K562 (cell line): ENCODE results near the gene NKX2-8. TPM values are rescaled to one million over a fixed set of nuclear protein-coding genes. Genes with fewer than 3 reads are reported as not detected.
A peak's percentile ranks its signal among the peaks of the same experiment; 100 is the strongest.

Experiments used
- ATAC-seq: fragments of 200-7000 bp; cut with Tn5 transposase; 3 replicates; pipeline ENCODE4 v1.9.1; 2020; ENCODE audit warnings: moderate library complexity
- BruUV-seq: library from RNA; stranded (reverse); fragments of 400-500 nt; replicated peaks from 2 replicates; lab custom pipeline; 2021; lab: Mats Ljungman, UMichigan
- CTCF ChIA-PET: fragments of 300-600 bp; formaldehyde crosslinking; extraction: SDS; loops from one replicate; lab custom pipeline; 2021; ENCODE audit warnings: low intra/inter-chr PET ratio; lab: Yijun Ruan, JAX
- POLR2A ChIA-PET: fragments of 300-600, 350-650 bp; sonication (Branson Sonifier 250); formaldehyde crosslinking; extraction: SDS; loops from one replicate; lab custom pipeline; 2021; ENCODE audit warnings: antibody characterized with exemption, inconsistent platforms; lab: Yijun Ruan, JAX
- DNase-seq, 4 experiments: peaks; one replicate each; pipeline versions ENCODE4 v3.0.0 to v3.0.0-alpha.2; 2011 to 2018; ENCODE audit warnings: low spot score in 3 of 4, mixed read lengths in 3 of 4; ENCODE audit errors: extremely low read depth in 1 of 4
- FAIRE-seq: peaks from 2 replicates; lab custom pipeline; 2011; peaks lifted over from hg19 to GRCh38; lab: Jason Lieb, UNC
- H2AFZ ChIP-seq: 2 replicates; pipeline ENCODE4 v1.6.0; 2011; ENCODE audit warnings: low read depth, low read length, control low read depth, inconsistent platforms
- H3K27ac ChIP-seq: fragments of 200-600 bp; 3 replicates; pipeline ENCODE4 v1.8.0; 2011; ENCODE audit warnings: low read depth, mild to moderate bottlenecking, control low read depth, inconsistent platforms, low read length, moderate library complexity, mixed read lengths; ENCODE audit errors: extremely low read depth
- H3K27me3 ChIP-seq, 2 experiments: fragments of 300-600 bp in 1 of 2; 2 replicates in 1 of 2; 3 replicates in 1 of 2; pipeline versions ENCODE4 v1.6.0 to v1.8.0; 2011; ENCODE audit warnings: inconsistent platforms in 2 of 2, low read length in 2 of 2, mild to moderate bottlenecking in 1 of 2, mixed read lengths in 1 of 2, moderate library complexity in 1 of 2; ENCODE audit not compliant: control insufficient read depth in 2 of 2, insufficient read depth in 2 of 2
- H3K36me3 ChIP-seq: fragments of 300-600 bp; 3 replicates; pipeline ENCODE4 v1.8.0; 2011; ENCODE audit warnings: mild to moderate bottlenecking, low read length, inconsistent platforms; ENCODE audit not compliant: control insufficient read depth, insufficient read depth
- H3K4me1 ChIP-seq, 2 experiments: fragments of 200-600 bp in 1 of 2; replicated peaks in 1 of 2; 2 replicates in 1 of 2; 3 replicates in 1 of 2; pipeline versions ENCODE4 v1.5.1 to v1.8.0; 2011; ENCODE audit warnings: inconsistent platforms in 2 of 2, low read length in 2 of 2, mild to moderate bottlenecking in 1 of 2, mixed read lengths in 1 of 2, moderate library complexity in 1 of 2; ENCODE audit not compliant: control insufficient read depth in 2 of 2, insufficient read depth in 2 of 2
- H3K4me2 ChIP-seq: 2 replicates; pipeline ENCODE4 v1.6.1; 2011; ENCODE audit warnings: low read length, control low read depth, inconsistent platforms, mixed read lengths; ENCODE audit not compliant: insufficient read depth
- H3K4me3 ChIP-seq: fragments of 200-600 bp; sonication (generic), shearing (Covaris generic); 2 replicates; pipeline ENCODE4 v1.5.1; 2016; ENCODE audit warnings: control low read depth, inconsistent platforms
- H3K79me2 ChIP-seq: fragments of 200-600 bp; 3 replicates; pipeline ENCODE4 v1.8.0; 2011; ENCODE audit warnings: low read length, inconsistent platforms; ENCODE audit not compliant: control insufficient read depth, insufficient read depth
- H3K9ac ChIP-seq, 2 experiments: 2 replicates each; pipeline versions ENCODE4 v1.6.0 to v1.6.1; 2011; ENCODE audit warnings: low read depth in 2 of 2, low read length in 2 of 2, control low read depth in 1 of 2, inconsistent platforms in 1 of 2, mild to moderate bottlenecking in 1 of 2, mixed read lengths in 1 of 2; ENCODE audit not compliant: insufficient read depth in 1 of 2
- H3K9me1 ChIP-seq: one replicate; pipeline ENCODE4 v1.6.0; 2011; ENCODE audit warnings: inconsistent platforms, mild to moderate bottlenecking, low read length, moderate library complexity; ENCODE audit not compliant: control insufficient read depth, insufficient read depth
- H3K9me3 ChIP-seq: replicated peaks from 2 replicates; pipeline ENCODE4 v1.5.1; 2011; ENCODE audit warnings: low read depth, low read length, inconsistent platforms; ENCODE audit not compliant: control insufficient read depth, insufficient read depth
- H4K20me1 ChIP-seq: replicated peaks from 2 replicates; pipeline ENCODE4 v1.6.1; 2011; ENCODE audit warnings: low read length, inconsistent platforms, mixed read lengths; ENCODE audit not compliant: control insufficient read depth, insufficient read depth
- CHCHD3 ChIP-seq: fragments of 250-450 bp; sonication (Bioruptor Pico); IDR thresholded peaks from 2 replicates; pipeline ENCODE4 v2.1.2; 2022; ENCODE audit warnings: mild to moderate bottlenecking
- CTCF ChIP-seq, 3 experiments: IDR thresholded peaks in 2 of 3; conservative IDR thresholded peaks in 1 of 3; 2 replicates each; pipeline ENCODE4 v1.5.1; 2011 to 2012; ENCODE audit warnings: low read length in 3 of 3, mild to moderate bottlenecking in 3 of 3, control low read depth in 2 of 3, improper control_type of control experiment in 1 of 3, inconsistent platforms in 1 of 3, low read depth in 1 of 3, mixed read lengths in 1 of 3, moderate library complexity in 1 of 3; ENCODE audit not compliant: insufficient read depth in 2 of 3
- CTCFL ChIP-seq: IDR thresholded peaks from 2 replicates; pipeline ENCODE4 v1.6.1; 2011; ENCODE audit warnings: borderline replicate concordance, low read depth, mild to moderate bottlenecking, moderate library complexity, low read length; ENCODE audit not compliant: insufficient read depth, poor library complexity, severe bottlenecking
- E4F1 ChIP-seq: fragments of 250-450 bp; sonication (Bioruptor Pico); IDR thresholded peaks from 2 replicates; pipeline ENCODE4 v1.5.0; 2021; ENCODE audit warnings: mild to moderate bottlenecking, borderline replicate concordance
- LCOR ChIP-seq: sonication (generic); formaldehyde crosslinking; IDR thresholded peaks from 2 replicates; pipeline ENCODE4 v1.8.0; 2022; ENCODE audit warnings: mild to moderate bottlenecking, missing genetic modification reagents
- RAD21 ChIP-seq, 2 experiments: fragments of 250-450 bp in 1 of 2; fragments of 450-650 bp in 1 of 2; sonication (Bioruptor Pico) in 1 of 2; formaldehyde crosslinking in 1 of 2; IDR thresholded peaks in 1 of 2; conservative IDR thresholded peaks in 1 of 2; 2 replicates each; pipeline versions ENCODE4 v1.4.0 to v1.8.0; 2020 to 2022; ENCODE audit warnings: mild to moderate bottlenecking in 2 of 2, moderate library complexity in 1 of 2
- RBM39 ChIP-seq: fragments of 200-400 bp; formaldehyde crosslinking; optimal IDR thresholded peaks from 2 replicates; pipeline ENCODE3; 2018; ENCODE audit warnings: low read depth, low read length
- TEAD1 ChIP-seq, 2 experiments: fragments of 450-650 bp in 1 of 2; sonication (generic) in 1 of 2; formaldehyde crosslinking; IDR thresholded peaks; 2 replicates each; pipeline versions ENCODE4 v1.4.0 to v1.8.0; 2020 to 2022; ENCODE audit warnings: mild to moderate bottlenecking in 2 of 2, missing genetic modification reagents in 1 of 2
- THRA ChIP-seq: fragments of 450-650 bp; IDR thresholded peaks from 2 replicates; pipeline ENCODE4 v1.6.1; 2017; ENCODE audit warnings: mild to moderate bottlenecking, moderate library complexity
- ZNF165 ChIP-seq: fragments of 250-450 bp; sonication (Bioruptor Pico); IDR thresholded peaks from 2 replicates; pipeline ENCODE4 v1.4.0; 2020; ENCODE audit warnings: borderline replicate concordance
- ZNF586 ChIP-seq: fragments of 450-650 bp; formaldehyde crosslinking; conservative IDR thresholded peaks from 2 replicates; pipeline ENCODE4 v1.4.0; 2020; ENCODE audit warnings: mild to moderate bottlenecking, moderate library complexity
- ZNF766 ChIP-seq: fragments of 200-800 bp; sonication (Bioruptor generic); conservative IDR thresholded peaks from 2 replicates; pipeline ENCODE4 v1.6.1; 2016; ENCODE audit warnings: missing genetic modification characterization, missing compliant biosample characterization
- WGBS: fragments of 100-300 bp; shearing (Covaris generic); methylation state at CpG from one replicate; pipeline ENCODE4 v1.1.6; 2016; ENCODE audit warnings: low coverage, mixed read lengths; ENCODE audit not compliant: insufficient coverage; ENCODE audit errors: missing lambda C conversion rate; 5-methylcytosine and 5-hydroxymethylcytosine counted together
- in situ Hi-C: fragments of 300-500 bp; cut with MboI; formaldehyde crosslinking; loops from 4 replicates; pipeline ENCODE4 v1.15.0; 2018; ENCODE audit warnings: inconsistent platforms, mixed read lengths
- intact Hi-C: fragments of 100-400 bp; cut with micrococcal nuclease; formaldehyde crosslinking; loops from 2 replicates; pipeline ENCODE4 v1.14.2; 2022
- polyA plus RNA-seq, 8 experiments: library from polyadenylated mRNA; depleted of rRNA in 4 of 8; stranded (reverse) in 5 of 8; unstranded in 3 of 8; fragments of >200 nt; fragmentation: Nextera tagmentation in 2 of 8; fragmentation: Illumina TruSeq in 1 of 8; extraction: Ambion mirVana in 2 of 8; extraction: Trizol in 1 of 8; gene quantifications; 2 replicates each; pipeline versions ENCODE4 v1.2.1 to v1.2.3, GENCODE V29; 2011 to 2014; ENCODE audit warnings: inconsistent platforms in 1 of 8, missing spikeins in 1 of 8
- total RNA-seq, 7 experiments: library from RNA; depleted of rRNA in 6 of 7; stranded (reverse); fragments of >200 nt in 6 of 7; fragmentation: Illumina TruSeq in 2 of 7; extraction: Trizol in 2 of 7; gene quantifications; 2 replicates each; pipeline versions ENCODE4 v1.2.1 to v1.2.3, GENCODE V29; 2011 to 2021; ENCODE audit warnings: low replicate concordance in 1 of 7

NKX2-8 gene
- total and polyA plus RNA-seq, 9 of the 15 experiments (the other 6 are each of a cell fraction or from before 2014, with no cell fraction given), result not detected

- H3K9ac ChIP-seq, result no peak overlapping the region
- H3K27me3 ChIP-seq, result peaks cover 2 to 9% of the 10 kb centered on the region in 2 experiments; a peak in 4 of 5 replicates
- no peaks in the 10 kb centered on the region for H3K4me1 ChIP-seq
- no TSS peak for BruUV-seq
- no peak overlapping the region for H2AFZ ChIP-seq
- H3K9me3 ChIP-seq, result no peaks in the 10 kb centered on the region
- H3K9me1 ChIP-seq, result no peaks in the 10 kb centered on the region
- ATAC-seq (peak; percentile 72; the same call in 2 of the 3 replicates), FAIRE-seq (peak; percentile 11), DNase-seq (peak; percentile 23 to 56 (median 35))
- POLR2A ChIA-PET, result no interaction called here
- no peak overlapping the region for H3K4me3 ChIP-seq
- in situ Hi-C loops (no loop called here), intact Hi-C loops (loop anchor here (2.0 to 10.0 kb wide), 2 partner anchors 388 to 486 kb away; no protein-coding TSS in a partner anchor)
- no peaks in the 10 kb centered on the region for H3K36me3 ChIP-seq
- no peaks in the 10 kb centered on the region for H3K79me2 ChIP-seq
- H3K4me2 ChIP-seq, result no peak overlapping the region
- H4K20me1 ChIP-seq, result no peaks in the 10 kb centered on the region; the same call in 1 of the 2 replicates
- WGBS, result under 1% methylated on average over 9 of the region's 9 CpGs
- CTCF ChIA-PET, result interaction anchor here (1.1 kb wide), 1 partner anchor 673 kb away, joined by 5 read pairs; no protein-coding TSS in a partner anchor
- H3K27ac ChIP-seq, result no peak overlapping the region
- no peak for TF ChIP-seq ZNF586
- peak; percentile 16 to 46; a peak in 2 of 4 replicates for TF ChIP-seq RAD21 (CRISPR knock-in tag; conservative IDR thresholded peaks at IDR 0.05 in 1 of 2, IDR thresholded peaks at IDR 0.05 in 1 of 2)
- TF ChIP-seq RBM39, result no peak
- TF ChIP-seq LCOR (CRISPR knock-in tag), result no peak
- TF ChIP-seq ZNF165 (CRISPR knock-in tag), result no peak
- TF ChIP-seq E4F1 (CRISPR knock-in tag), result no peak
- peak; percentile 41 for TF ChIP-seq CTCFL
- no peak for TF ChIP-seq TEAD1 (CRISPR knock-in tag; IDR thresholded peaks at IDR 0.05)
- TF ChIP-seq THRA, result no peak
- TF ChIP-seq ZNF766, result no peak
- peak; percentile 58 to 77 (median 73) for TF ChIP-seq CTCF (IDR thresholded peaks at IDR 0.05 in 2 of 3, conservative IDR thresholded peaks at IDR 0.05 in 1 of 3; ENCODE audit: insufficient read depth in 2 of 3, low read depth in 1 of 3, low read length in 3 of 3)
- no peak for TF ChIP-seq CHCHD3 (CRISPR knock-in tag)
Measured at GRCh38 chr14:36556811-36557433, 25.5 kb downstream of the NKX2-8 start.
